Hepatocyte (in vitro differentiated cells): ENCODE results near the gene TXNRD1. TPM values are rescaled to one million over a fixed set of nuclear protein-coding genes. Genes with fewer than 3 reads are reported as not detected.

Experiments used
- DNase-seq: peaks from one replicate; pipeline ENCODE4 v3.0.0-alpha.2; 2016; ENCODE audit warnings: low spot score
- H2AFZ ChIP-seq: fragments of 200-600 bp; sonication (generic); 2 replicates; pipeline ENCODE4 v1.6.0; 2016; ENCODE audit warnings: antibody characterized with exemption, mild to moderate bottlenecking
- H3K27ac ChIP-seq: fragments of 200-600 bp; sonication (generic); 2 replicates; pipeline ENCODE4 v1.5.1; 2016; ENCODE audit warnings: mild to moderate bottlenecking
- H3K27me3 ChIP-seq: fragments of 200-600 bp; sonication (generic); 2 replicates; pipeline ENCODE4 v1.6.1; 2016
- H3K36me3 ChIP-seq: fragments of 200-600 bp; sonication (generic); replicated peaks from 2 replicates; pipeline ENCODE4 v1.5.1; 2016; ENCODE audit warnings: low read depth; ENCODE audit not compliant: insufficient read depth
- H3K4me1 ChIP-seq: fragments of 200-600 bp; sonication (generic); 2 replicates; pipeline ENCODE4 v1.5.1; 2016; ENCODE audit warnings: mild to moderate bottlenecking, moderate library complexity; ENCODE audit not compliant: insufficient read depth
- H3K4me2 ChIP-seq: fragments of 200-600 bp; sonication (generic); 2 replicates; pipeline ENCODE4 v1.6.0; 2016
- H3K4me3 ChIP-seq: fragments of 200-600 bp; sonication (generic); 2 replicates; pipeline ENCODE4 v1.5.1; 2016; ENCODE audit warnings: mild to moderate bottlenecking
- H3K79me2 ChIP-seq: fragments of 200-600 bp; sonication (generic); 2 replicates; pipeline ENCODE4 v1.6.0; 2017; ENCODE audit warnings: mild to moderate bottlenecking
- H3K9me2 ChIP-seq: fragments of 200-600 bp; sonication (generic); replicated peaks from 2 replicates; pipeline ENCODE4 v1.6.0; 2017; ENCODE audit warnings: mild to moderate bottlenecking; ENCODE audit not compliant: insufficient read depth
- H3K9me3 ChIP-seq: fragments of 200-600 bp; sonication (generic); 2 replicates; pipeline ENCODE4 v1.5.1; 2016; ENCODE audit warnings: low read depth, mild to moderate bottlenecking
- H4K20me1 ChIP-seq: fragments of 200-600 bp; sonication (generic); 2 replicates; pipeline ENCODE4 v1.6.0; 2016; ENCODE audit warnings: mild to moderate bottlenecking; ENCODE audit not compliant: insufficient read depth, poor library complexity, severe bottlenecking
- CTCF ChIP-seq: fragments of 200-600 bp; sonication (generic); IDR thresholded peaks from 2 replicates; pipeline ENCODE4 v1.5.1; 2016; ENCODE audit warnings: antibody characterized with exemption, mild to moderate bottlenecking; ENCODE audit not compliant: poor library complexity
- EZH2 ChIP-seq: fragments of 200-600 bp; sonication (generic); IDR thresholded peaks from 2 replicates; pipeline ENCODE4 v1.6.1; 2016; ENCODE audit warnings: antibody characterized with exemption, mild to moderate bottlenecking, borderline replicate concordance
- EZH2phosphoT487 ChIP-seq: fragments of 200-600 bp; sonication (generic); IDR thresholded peaks from one replicate; pipeline ENCODE4 v1.6.1; 2018; ENCODE audit warnings: antibody characterized with exemption, mild to moderate bottlenecking, low read depth, moderate library complexity; ENCODE audit not compliant: unreplicated experiment, severe bottlenecking
- WGBS: methylation state at CpG from one replicate; pipeline ENCODE4 v1.1.6; 2016; ENCODE audit warnings: low lambda C conversion rate; ENCODE audit errors: missing lambda C conversion rate; 5-methylcytosine and 5-hydroxymethylcytosine counted together
- polyA plus RNA-seq: library from polyadenylated mRNA; unstranded; fragments of >200 nt; fragmentation: Nextera tagmentation; extraction: Ambion mirVana; gene quantifications from 2 replicates; pipeline ENCODE4 v1.2.1, GENCODE V29; 2016
- total RNA-seq: library from RNA; depleted of rRNA; stranded (reverse); fragments of >200 nt; gene quantifications from 2 replicates; pipeline ENCODE4 v1.2.3, GENCODE V29; 2014

TXNRD1 gene
- total and polyA plus RNA-seq, 2 experiments from 2014 or later, result 49.8 to 113 TPM

GRCh38 chr12:104304261-104305009 lies 88.9 kb downstream of the TXNRD1 start:
- no peak for DNase-seq
- H3K9me3 ChIP-seq, result no peaks in the 10 kb centered on the region
- no peaks in the 10 kb centered on the region for H3K27me3 ChIP-seq
- H3K9me2 ChIP-seq, result no peaks in the 10 kb centered on the region
- peak overlapping the region; percentile 81 for H3K4me2 ChIP-seq
- H3K4me3 ChIP-seq, result peak overlapping the region; percentile 12
- H3K36me3 ChIP-seq, result no peaks in the 10 kb centered on the region
- peaks cover 9% of the 10 kb centered on the region for H3K4me1 ChIP-seq
- TF ChIP-seq EZH2phosphoT487 (no peak), CTCF (no peak), EZH2 (no peak)
- no peak overlapping the region for H3K27ac ChIP-seq
- H2AFZ ChIP-seq, result peak overlapping the region; percentile 60
- peaks cover 44% of the 10 kb centered on the region for H4K20me1 ChIP-seq
- peaks cover 87% of the 10 kb centered on the region for H3K79me2 ChIP-seq
- 97% methylated on average over 10 of the region's 10 CpGs for WGBS

GRCh38 chr12:104305349-104305748 lies 89.8 kb downstream of the TXNRD1 start:
- no peak for TF ChIP-seq EZH2phosphoT487
- TF ChIP-seq CTCF, result no peak
- TF ChIP-seq EZH2, result no peak
- H3K4me1 ChIP-seq, result peaks cover 9% of the 10 kb centered on the region
- no peak for DNase-seq
- no peak overlapping the region for H3K4me2 ChIP-seq
- H3K4me3 ChIP-seq, result no peak overlapping the region
- no peak overlapping the region for H2AFZ ChIP-seq
- peaks cover 44% of the 10 kb centered on the region for H4K20me1 ChIP-seq
- 93% methylated on average over 2 of the region's 2 CpGs for WGBS
- no peaks in the 10 kb centered on the region for H3K9me3 ChIP-seq
- H3K79me2 ChIP-seq, result peaks cover 85% of the 10 kb centered on the region
- H3K27ac ChIP-seq, result no peak overlapping the region
- H3K36me3 ChIP-seq, result no peaks in the 10 kb centered on the region
- H3K9me2 ChIP-seq, result no peaks in the 10 kb centered on the region
- H3K27me3 ChIP-seq, result no peaks in the 10 kb centered on the region

DNA sequence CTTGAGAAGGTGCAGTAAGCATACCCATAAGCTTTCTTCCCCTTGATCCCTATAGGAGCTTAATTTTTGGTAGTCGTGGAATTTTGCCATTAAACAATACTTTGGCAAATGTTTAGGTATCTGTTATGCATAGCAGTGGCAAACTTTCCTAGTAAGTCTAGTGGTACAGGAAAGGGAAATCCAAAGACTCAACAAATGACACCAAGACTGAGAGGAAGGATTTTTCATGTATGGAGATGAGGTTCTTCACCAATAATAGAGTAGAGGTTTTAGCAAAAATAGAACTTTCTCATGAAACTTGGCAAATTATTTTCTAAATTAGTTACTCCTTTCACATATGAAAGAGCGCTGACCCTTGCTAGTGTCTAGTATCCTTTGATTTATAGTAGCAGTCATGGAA lies 90.8 kb downstream of the TXNRD1 start:
- Histone ChIP-seq H2AFZ (no peak overlapping the region), H3K79me2 (peaks cover 86% of the 10 kb centered on the region), H3K4me3 (no peak overlapping the region), H3K4me1 (peaks cover 9% of the 10 kb centered on the region), H4K20me1 (peaks cover 50% of the 10 kb centered on the region), H3K4me2 (no peak overlapping the region), H3K36me3 (no peaks in the 10 kb centered on the region), H3K9me2 (no peaks in the 10 kb centered on the region), H3K27ac (no peak overlapping the region), H3K27me3 (no peaks in the 10 kb centered on the region), H3K9me3 (no peaks in the 10 kb centered on the region)
- no peak for DNase-seq
- TF ChIP-seq EZH2 (no peak), CTCF (no peak), EZH2phosphoT487 (no peak)
- WGBS, result 79% methylated on average over 2 of the region's 2 CpGs
